HG03342 (cell line): ENCODE results near the gene ZNF638.
"Not testable (repeated sequence)": the region's sequence is repeated elsewhere in the genome, so short reads cannot be mapped to it uniquely, and the experiment has no call there.

Experiments
- ATAC-seq: cut with Tn5 transposase; IDR thresholded peaks from one replicate; pipeline ENCODE4 v1.9.1; 2021; ENCODE audit warnings: mild to moderate bottlenecking, moderate library complexity; ENCODE audit not compliant: unreplicated experiment

Gene ZNF638

GRCh38 chr2:71389384-71390072, 57.9 kb downstream of the ZNF638 start:
- ATAC-seq: no peak

GRCh38 chr2:71393216-71393615, 61.6 kb downstream of the ZNF638 start:
- no peak for ATAC-seq

- ATAC-seq: no peak
These were observed 63.9 kb downstream of the ZNF638 start for GRCh38 chr2:71395471-71395870.

GRCh38 chr2:71402427-71402826, 70.8 kb downstream of the ZNF638 start:
- no peak for ATAC-seq

GRCh38 chr2:71409611-71410010, 78.0 kb downstream of the ZNF638 start:
- ATAC-seq: no peak

- no peak for ATAC-seq
These were observed 79.1 kb downstream of the ZNF638 start for GRCh38 chr2:71410696-71411095.

GRCh38 chr2:71416866-71417265, 85.3 kb downstream of the ZNF638 start:
- not testable (repeated sequence) for ATAC-seq

- no peak for ATAC-seq
These were observed 86.0 kb downstream of the ZNF638 start for GRCh38 chr2:71417300-71418202.

- ATAC-seq: no peak
These were observed 87.6 kb downstream of the ZNF638 start for GRCh38 chr2:71419145-71419544.

- ATAC-seq: no peak
These were observed 88.4 kb downstream of the ZNF638 start for GRCh38 chr2:71419976-71420375.

GRCh38 chr2:71422786-71423185, 91.2 kb downstream of the ZNF638 start:
- no peak for ATAC-seq

- ATAC-seq: no peak
These were observed 92.3 kb downstream of the ZNF638 start for GRCh38 chr2:71423817-71424420.

- ATAC-seq: no peak
These were observed 95.1 kb downstream of the ZNF638 start for GRCh38 chr2:71426721-71427120.

GRCh38 chr2:71428472-71429383, 97.1 kb downstream of the ZNF638 start:
- no peak for ATAC-seq

- not testable (repeated sequence) for ATAC-seq
These were observed 113.6 kb downstream of the ZNF638 start for GRCh38 chr2:71445142-71445541.

GRCh38 chr2:71446505-71446904, 114.9 kb downstream of the ZNF638 start:
- no peak for ATAC-seq

GRCh38 chr2:71449343-71449742, 117.8 kb downstream of the ZNF638 start:
- no peak for ATAC-seq

- no peak for ATAC-seq
These were observed 120.1 kb downstream of the ZNF638 start for GRCh38 chr2:71451705-71452104.

GRCh38 chr2:71452565-71452964, 121.0 kb downstream of the ZNF638 start:
- no peak for ATAC-seq

GRCh38 chr2:71453404-71454220, 122.0 kb downstream of the ZNF638 start, which contains the start of gene DYSF:
TSS of gene DYSF (plus strand) at chr2:71453561.
- ATAC-seq: no peak
